Testis (tissue), 2 donors: Measurements from ENCODE around the gene SYNE1.

Experiments
- CTCF ChIP-seq, 3 experiments: fragments of 450-650 bp in 2 of 3; fragments of 200-600 bp in 1 of 3; sonication (generic) in 1 of 3; IDR thresholded peaks; one replicate each; pipeline ENCODE4 v1.5.1; 2016 to 2019; ENCODE audit warnings: antibody characterized with exemption in 3 of 3, mild to moderate bottlenecking in 2 of 3, moderate library complexity in 1 of 3
- POLR2A ChIP-seq: fragments of 450-650 bp; IDR thresholded peaks from one replicate; pipeline ENCODE4 v1.6.1; 2017; ENCODE audit warnings: antibody characterized with exemption, mild to moderate bottlenecking, moderate library complexity

DNA sequence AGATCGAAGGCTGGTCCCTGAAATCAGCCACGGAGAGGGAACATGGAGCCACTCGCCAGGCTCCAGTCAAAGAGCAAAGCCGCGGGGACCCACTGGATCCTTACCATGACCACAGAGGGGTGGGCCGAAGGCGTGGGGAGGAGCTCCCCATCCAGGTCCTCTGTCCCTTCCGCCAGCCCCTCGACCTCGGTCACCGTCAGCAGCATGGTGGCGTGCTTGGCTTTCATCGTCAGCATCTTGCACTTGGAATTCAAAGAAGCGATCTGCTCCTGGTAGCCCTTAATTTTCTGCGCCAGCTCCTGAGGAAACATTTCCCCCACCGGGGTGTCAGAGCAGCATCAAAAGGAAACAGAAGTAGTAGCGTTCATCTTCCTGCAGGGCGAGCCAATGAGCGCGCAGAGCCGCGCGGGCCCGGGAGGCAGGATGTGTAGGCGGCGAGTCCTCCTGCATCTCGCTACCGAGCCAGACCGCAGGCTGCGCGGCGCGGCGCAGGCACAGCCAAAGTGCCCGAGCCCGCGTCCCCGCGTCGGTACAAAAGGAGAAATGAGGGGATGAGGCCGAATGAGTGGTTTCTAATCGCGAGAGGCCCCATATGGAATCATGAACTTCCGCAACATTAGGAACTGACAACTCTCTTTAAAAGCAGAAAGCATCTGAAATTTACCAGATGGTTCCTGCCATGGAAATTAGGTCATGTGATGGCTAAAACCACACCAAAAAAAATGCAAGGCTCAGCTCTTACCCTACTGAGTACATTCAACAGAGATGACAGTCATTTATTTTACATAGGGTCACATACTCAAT is 335.2 kb downstream of the SYNE1 start:
- peak; percentile 51 to 56 (median 54) for TF ChIP-seq CTCF (IDR thresholded peaks at IDR 0.05)
- no peak for TF ChIP-seq POLR2A
